HepG2 (cell line): ENCODE measurements around the gene PEAK3. TPM values are rescaled to one million over a fixed set of nuclear protein-coding genes. Genes with fewer than 3 reads are reported as not detected.

Source experiments
- ARHGAP35 ChIP-seq: sonication (generic); formaldehyde crosslinking; IDR thresholded peaks from 2 replicates; pipeline ENCODE4 v1.9.0; 2022; ENCODE audit warnings: mild to moderate bottlenecking, inconsistent platforms, moderate library complexity, missing genetic modification reagents, borderline replicate concordance
- CREM ChIP-seq, 2 experiments: sonication (generic) in 1 of 2; formaldehyde crosslinking in 1 of 2; IDR thresholded peaks; 2 replicates each; pipeline versions ENCODE4 v1.4.0 to v1.6.1; 2016 to 2020; ENCODE audit warnings: antibody characterized with exemption in 1 of 2, mild to moderate bottlenecking in 1 of 2, missing genetic modification reagents in 1 of 2
- GMEB2 ChIP-seq: IDR thresholded peaks from 2 replicates; pipeline ENCODE4 v1.6.1; 2016; ENCODE audit warnings: missing biosample characterization, missing genetic modification reagents, low read depth
- JDP2 ChIP-seq: sonication (generic); formaldehyde crosslinking; IDR thresholded peaks from 2 replicates; pipeline ENCODE4 v1.8.1; 2022; ENCODE audit warnings: missing genetic modification reagents, borderline replicate concordance
- MIXL1 ChIP-seq: IDR thresholded peaks from 2 replicates; pipeline ENCODE4 v1.6.1; 2016
- NR2F1 ChIP-seq, 2 experiments: fragments of 450-650 bp in 1 of 2; formaldehyde crosslinking in 1 of 2; IDR thresholded peaks; 2 replicates each; pipeline versions ENCODE4 v1.5.0 to v1.6.1; 2016 to 2020; ENCODE audit warnings: mild to moderate bottlenecking in 1 of 2, missing compliant biosample characterization in 1 of 2, missing genetic modification reagents in 1 of 2, moderate library complexity in 1 of 2
- PCBP1 ChIP-seq: fragments of 200-400 bp; formaldehyde crosslinking; IDR thresholded peaks from 2 replicates; pipeline ENCODE4 v1.6.1; 2017; ENCODE audit warnings: mild to moderate bottlenecking, low read depth, low read length, borderline replicate concordance
- SOX13 ChIP-seq, 3 experiments: fragments of 450-650 bp in 1 of 3; sonication (generic) in 1 of 3; formaldehyde crosslinking in 1 of 3; IDR thresholded peaks in 2 of 3; conservative IDR thresholded peaks in 1 of 3; 2 replicates each; pipeline versions ENCODE4 v1.5.0 to v1.6.1; 2016 to 2020; ENCODE audit warnings: antibody characterized with exemption in 1 of 3, mild to moderate bottlenecking in 1 of 3, missing compliant biosample characterization in 1 of 3, missing genetic modification reagents in 1 of 3, moderate library complexity in 1 of 3
- TOPORS ChIP-seq: sonication (generic); formaldehyde crosslinking; IDR thresholded peaks from 2 replicates; pipeline ENCODE4 v1.8.0; 2023; ENCODE audit warnings: mild to moderate bottlenecking, missing genetic modification reagents
- ZBTB38 ChIP-seq: sonication (generic); formaldehyde crosslinking; IDR thresholded peaks from 2 replicates; pipeline ENCODE4 v1.5.1; 2020; ENCODE audit warnings: mild to moderate bottlenecking, missing genetic modification reagents
- ZFP41 ChIP-seq: sonication (generic); formaldehyde crosslinking; IDR thresholded peaks from 2 replicates; pipeline ENCODE4 v1.4.0; 2020; ENCODE audit warnings: mild to moderate bottlenecking, missing genetic modification reagents, borderline replicate concordance
- ZMYM3 ChIP-seq: sonication (generic); formaldehyde crosslinking; IDR thresholded peaks from 2 replicates; pipeline ENCODE4 v1.5.1; 2020; ENCODE audit warnings: mild to moderate bottlenecking, missing genetic modification reagents
- ZNF230 ChIP-seq: sonication (generic); formaldehyde crosslinking; IDR thresholded peaks from 2 replicates; pipeline ENCODE4 v1.4.0; 2020; ENCODE audit warnings: mild to moderate bottlenecking, missing genetic modification reagents
- ZNF737 ChIP-seq: sonication (generic); formaldehyde crosslinking; IDR thresholded peaks from 2 replicates; pipeline ENCODE4 v1.5.0; 2020; ENCODE audit warnings: missing genetic modification reagents, mild to moderate bottlenecking, borderline replicate concordance
- ZNF83 ChIP-seq: sonication (generic); formaldehyde crosslinking; IDR thresholded peaks from 2 replicates; pipeline ENCODE4 v1.4.0; 2020; ENCODE audit warnings: missing genetic modification reagents, mild to moderate bottlenecking, borderline replicate concordance
- polyA plus RNA-seq, 8 experiments: library from polyadenylated mRNA; depleted of rRNA in 3 of 8; stranded (reverse) in 7 of 8; unstranded in 1 of 8; fragments of >200 nt; fragmentation: Illumina TruSeq in 4 of 8; extraction: Trizol in 4 of 8; gene quantifications; 2 replicates each; pipeline versions ENCODE4 v1.2.1 to v1.2.3, GENCODE V29; 2011 to 2016; ENCODE audit warnings: low read depth in 4 of 8, missing spikeins in 1 of 8, mixed read lengths in 1 of 8; ENCODE audit not compliant: insufficient read depth in 1 of 8
- total RNA-seq, 5 experiments: library from RNA; depleted of rRNA; stranded (reverse); fragments of >200 nt; fragmentation: Illumina TruSeq; extraction: Trizol; gene quantifications; 2 replicates each; pipeline ENCODE4 v1.2.3, GENCODE V29; 2016; ENCODE audit warnings: low read depth in 1 of 5
- TF ChIP-seq, protein P1 (sequence below): IDR thresholded peaks from 2 replicates; pipeline ENCODE4 v1.6.1; 2016; ENCODE audit warnings: low read depth
- TF ChIP-seq, protein P2 (sequence below): sonication (generic); formaldehyde crosslinking; IDR thresholded peaks from 2 replicates; pipeline ENCODE4 v1.5.0; 2020; ENCODE audit warnings: mild to moderate bottlenecking, missing genetic modification reagents
- TF ChIP-seq, protein P3 (sequence below): sonication (generic); formaldehyde crosslinking; IDR thresholded peaks from 2 replicates; pipeline ENCODE4 v1.4.0; 2020; ENCODE audit warnings: missing genetic modification reagents

PEAK3 gene
- total and polyA plus RNA-seq, 2 of the 13 experiments (the other 11 are each of a cell fraction or from before 2014, with no cell fraction given), result not detected

GRCh38 chr19:2253106-2254063 lies 28.6 kb downstream of the PEAK3 start (continued):
- TF ChIP-seq, protein P1, sequence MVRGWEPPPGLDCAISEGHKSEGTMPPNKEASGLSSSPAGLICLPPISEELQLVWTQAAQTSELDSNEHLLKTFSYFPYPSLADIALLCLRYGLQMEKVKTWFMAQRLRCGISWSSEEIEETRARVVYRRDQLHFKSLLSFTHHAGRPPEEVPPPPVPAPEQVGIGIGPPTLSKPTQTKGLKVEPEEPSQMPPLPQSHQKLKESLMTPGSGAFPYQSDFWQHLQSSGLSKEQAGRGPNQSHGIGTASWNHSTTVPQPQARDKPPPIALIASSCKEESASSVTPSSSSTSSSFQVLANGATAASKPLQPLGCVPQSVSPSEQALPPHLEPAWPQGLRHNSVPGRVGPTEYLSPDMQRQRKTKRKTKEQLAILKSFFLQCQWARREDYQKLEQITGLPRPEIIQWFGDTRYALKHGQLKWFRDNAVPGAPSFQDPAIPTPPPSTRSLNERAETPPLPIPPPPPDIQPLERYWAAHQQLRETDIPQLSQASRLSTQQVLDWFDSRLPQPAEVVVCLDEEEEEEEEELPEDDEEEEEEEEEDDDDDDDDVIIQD (CRISPR knock-in tag), result no peak
- no peak for TF ChIP-seq CREM (IDR thresholded peaks at IDR 0.05)
- no peak for TF ChIP-seq CREM (CRISPR knock-in tag; IDR thresholded peaks at IDR 0.05)
- TF ChIP-seq GMEB2, result no peak
- TF ChIP-seq SOX13 (IDR thresholded peaks at IDR 0.05), result no peak
- no peak for TF ChIP-seq SOX13 (CRISPR knock-in tag; conservative IDR thresholded peaks at IDR 0.05 in 1 of 2, IDR thresholded peaks at IDR 0.05 in 1 of 2)
- TF ChIP-seq PCBP1, result no peak
- no peak for TF ChIP-seq ZNF83 (CRISPR knock-in tag)
- TF ChIP-seq MIXL1 (CRISPR knock-in tag), result peak; percentile 55; the same call in 1 of the 2 replicates
- no peak for TF ChIP-seq ZFP41 (CRISPR knock-in tag)
- TF ChIP-seq ZNF737 (CRISPR knock-in tag), result no peak
- TF ChIP-seq, protein P2, sequence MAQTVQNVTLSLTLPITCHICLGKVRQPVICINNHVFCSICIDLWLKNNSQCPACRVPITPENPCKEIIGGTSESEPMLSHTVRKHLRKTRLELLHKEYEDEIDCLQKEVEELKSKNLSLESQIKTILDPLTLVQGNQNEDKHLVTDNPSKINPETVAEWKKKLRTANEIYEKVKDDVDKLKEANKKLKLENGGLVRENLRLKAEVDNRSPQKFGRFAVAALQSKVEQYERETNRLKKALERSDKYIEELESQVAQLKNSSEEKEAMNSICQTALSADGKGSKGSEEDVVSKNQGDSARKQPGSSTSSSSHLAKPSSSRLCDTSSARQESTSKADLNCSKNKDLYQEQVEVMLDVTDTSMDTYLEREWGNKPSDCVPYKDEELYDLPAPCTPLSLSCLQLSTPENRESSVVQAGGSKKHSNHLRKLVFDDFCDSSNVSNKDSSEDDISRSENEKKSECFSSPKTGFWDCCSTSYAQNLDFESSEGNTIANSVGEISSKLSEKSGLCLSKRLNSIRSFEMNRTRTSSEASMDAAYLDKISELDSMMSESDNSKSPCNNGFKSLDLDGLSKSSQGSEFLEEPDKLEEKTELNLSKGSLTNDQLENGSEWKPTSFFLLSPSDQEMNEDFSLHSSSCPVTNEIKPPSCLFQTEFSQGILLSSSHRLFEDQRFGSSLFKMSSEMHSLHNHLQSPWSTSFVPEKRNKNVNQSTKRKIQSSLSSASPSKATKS (CRISPR knock-in tag), result no peak
- no peak for TF ChIP-seq ZMYM3 (CRISPR knock-in tag)
- TF ChIP-seq NR2F1 (CRISPR knock-in tag; IDR thresholded peaks at IDR 0.05), result no peak
- TF ChIP-seq JDP2 (CRISPR knock-in tag), result no peak
- peak; percentile 77 for TF ChIP-seq ZBTB38
- TF ChIP-seq, protein P3, sequence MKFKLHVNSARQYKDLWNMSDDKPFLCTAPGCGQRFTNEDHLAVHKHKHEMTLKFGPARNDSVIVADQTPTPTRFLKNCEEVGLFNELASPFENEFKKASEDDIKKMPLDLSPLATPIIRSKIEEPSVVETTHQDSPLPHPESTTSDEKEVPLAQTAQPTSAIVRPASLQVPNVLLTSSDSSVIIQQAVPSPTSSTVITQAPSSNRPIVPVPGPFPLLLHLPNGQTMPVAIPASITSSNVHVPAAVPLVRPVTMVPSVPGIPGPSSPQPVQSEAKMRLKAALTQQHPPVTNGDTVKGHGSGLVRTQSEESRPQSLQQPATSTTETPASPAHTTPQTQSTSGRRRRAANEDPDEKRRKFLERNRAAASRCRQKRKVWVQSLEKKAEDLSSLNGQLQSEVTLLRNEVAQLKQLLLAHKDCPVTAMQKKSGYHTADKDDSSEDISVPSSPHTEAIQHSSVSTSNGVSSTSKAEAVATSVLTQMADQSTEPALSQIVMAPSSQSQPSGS (CRISPR knock-in tag), result no peak
- no peak for TF ChIP-seq ZNF230
- TF ChIP-seq TOPORS (CRISPR knock-in tag), result no peak
- peak; percentile 36; the same call in 1 of the 2 replicates for TF ChIP-seq ARHGAP35 (CRISPR knock-in tag)
